ENCODE results near the gene GABRR3.

Gene GABRR3

DNA sequence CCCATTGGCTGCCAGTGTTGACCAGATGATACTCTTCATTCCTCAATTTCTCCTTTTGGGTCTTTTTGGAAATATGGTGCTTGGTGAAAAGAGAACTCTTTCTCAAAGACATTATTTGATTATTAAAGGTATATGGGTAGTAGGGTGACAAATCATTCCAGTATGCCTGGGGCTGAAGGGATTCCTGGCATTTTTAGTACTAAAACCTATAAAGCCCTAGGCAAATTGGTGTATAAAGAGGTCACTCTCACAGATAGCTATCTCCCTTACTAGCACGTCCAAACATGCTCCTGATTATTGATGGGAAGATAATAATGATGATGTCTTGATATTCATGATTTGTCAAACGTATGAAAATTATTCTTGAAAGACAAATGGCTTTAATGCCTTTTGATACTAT lies 1.1 kb downstream of the GABRR3 start:
- DNase-seq (ENCODE audit: low spot score): no peak
- TF ChIP-seq, protein P1, sequence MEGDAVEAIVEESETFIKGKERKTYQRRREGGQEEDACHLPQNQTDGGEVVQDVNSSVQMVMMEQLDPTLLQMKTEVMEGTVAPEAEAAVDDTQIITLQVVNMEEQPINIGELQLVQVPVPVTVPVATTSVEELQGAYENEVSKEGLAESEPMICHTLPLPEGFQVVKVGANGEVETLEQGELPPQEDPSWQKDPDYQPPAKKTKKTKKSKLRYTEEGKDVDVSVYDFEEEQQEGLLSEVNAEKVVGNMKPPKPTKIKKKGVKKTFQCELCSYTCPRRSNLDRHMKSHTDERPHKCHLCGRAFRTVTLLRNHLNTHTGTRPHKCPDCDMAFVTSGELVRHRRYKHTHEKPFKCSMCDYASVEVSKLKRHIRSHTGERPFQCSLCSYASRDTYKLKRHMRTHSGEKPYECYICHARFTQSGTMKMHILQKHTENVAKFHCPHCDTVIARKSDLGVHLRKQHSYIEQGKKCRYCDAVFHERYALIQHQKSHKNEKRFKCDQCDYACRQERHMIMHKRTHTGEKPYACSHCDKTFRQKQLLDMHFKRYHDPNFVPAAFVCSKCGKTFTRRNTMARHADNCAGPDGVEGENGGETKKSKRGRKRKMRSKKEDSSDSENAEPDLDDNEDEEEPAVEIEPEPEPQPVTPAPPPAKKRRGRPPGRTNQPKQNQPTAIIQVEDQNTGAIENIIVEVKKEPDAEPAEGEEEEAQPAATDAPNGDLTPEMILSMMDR (IDR thresholded peaks at IDR 0.05): no peak
- H3K4me3 ChIP-seq: no peak overlapping the region
- H3K27ac ChIP-seq: no peak overlapping the region

DNA sequence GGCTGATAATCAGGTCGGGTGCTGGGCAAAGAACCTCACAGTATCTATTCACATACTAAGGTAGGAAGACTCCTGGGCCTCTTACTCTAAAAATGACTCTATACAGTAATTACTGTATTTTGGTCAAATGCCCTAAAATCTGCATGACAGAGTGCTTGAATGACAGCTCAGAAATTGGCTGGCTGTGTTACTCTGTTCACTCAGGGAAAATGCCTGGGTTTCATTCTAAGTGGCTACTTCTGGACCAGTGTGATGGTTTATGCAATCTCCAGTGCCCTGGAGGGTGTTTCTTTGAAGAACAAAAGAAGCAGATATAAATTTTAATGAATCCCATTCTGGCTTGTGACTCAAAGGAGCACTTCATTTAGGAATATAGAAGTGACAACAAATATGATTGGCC lies 2.2 kb downstream of the GABRR3 start:
- TF ChIP-seq, protein P1 (IDR thresholded peaks at IDR 0.05): no peak
- DNase-seq (ENCODE audit: low spot score): no peak
- Histone ChIP-seq H3K27ac (no peak overlapping the region), H3K4me3 (no peak overlapping the region)

DNA sequence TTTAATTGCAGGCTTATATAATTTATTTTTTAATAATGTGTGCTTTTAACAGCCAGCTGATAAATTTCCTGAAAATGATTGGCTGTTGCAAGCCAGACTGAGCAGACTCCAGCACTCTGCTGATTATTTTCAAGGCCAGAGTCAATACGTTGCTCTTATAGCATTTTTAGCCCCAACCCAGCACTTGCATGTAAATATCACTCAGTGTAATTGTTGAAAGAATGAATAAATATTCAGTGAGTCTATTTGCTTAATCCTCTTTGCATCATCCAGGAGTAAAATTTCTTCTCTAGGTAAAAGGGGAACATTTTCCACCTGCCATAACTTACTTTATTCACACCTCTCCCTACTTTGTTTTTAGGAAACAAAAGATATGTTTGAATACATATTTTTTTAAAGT lies 2.9 kb downstream of the GABRR3 start:
- TF ChIP-seq, protein P1 (IDR thresholded peaks at IDR 0.05): no peak
- H3K27ac ChIP-seq: no peak overlapping the region

DNA sequence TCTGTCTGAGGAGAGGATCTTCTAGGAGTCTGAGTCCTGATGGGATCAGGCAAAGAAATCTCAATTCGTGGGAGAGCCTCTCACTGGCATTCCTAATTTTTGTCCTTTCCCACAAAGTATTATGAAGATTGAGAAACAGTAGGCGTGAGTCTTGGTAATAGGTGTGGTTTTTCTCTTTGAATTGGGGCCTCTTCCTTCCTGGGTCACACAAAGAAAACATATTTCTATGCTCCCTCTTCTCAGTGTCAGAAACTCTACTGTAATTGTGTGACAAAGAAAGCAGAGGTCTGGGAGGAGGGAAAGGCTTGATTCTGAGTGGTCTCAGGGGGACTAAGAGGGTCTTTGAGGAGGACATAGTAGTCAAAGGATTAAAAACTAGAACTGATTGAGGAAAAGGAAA lies 6.0 kb downstream of the GABRR3 start:
- DNase-seq (ENCODE audit: low spot score): no peak
- no peak overlapping the region for H3K4me3 ChIP-seq
- TF ChIP-seq, protein P1 (IDR thresholded peaks at IDR 0.05): no peak
- no peak overlapping the region for H3K27ac ChIP-seq

More for the DNA sequence above, 2.9 kb downstream of the GABRR3 start:
- no peak overlapping the region for H3K4me3 ChIP-seq
- no peak for DNase-seq (ENCODE audit: low spot score)

DNA sequence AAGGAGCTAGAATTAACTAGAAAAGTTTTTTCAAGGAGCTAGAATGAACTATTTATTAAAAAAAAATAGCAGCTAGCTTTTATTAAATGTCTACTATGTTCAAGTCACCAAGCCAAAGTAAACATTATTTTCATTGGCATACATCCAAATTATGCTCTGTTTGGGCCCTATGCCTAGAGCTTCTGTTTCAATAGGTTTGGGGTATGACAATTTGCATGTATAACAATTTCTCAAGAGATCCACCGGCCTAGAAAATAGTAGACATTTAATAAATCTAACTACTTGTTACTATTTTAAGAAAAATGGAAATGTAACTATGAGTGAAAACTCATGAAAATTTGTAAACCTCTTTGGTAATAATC lies 8.0 kb downstream of the GABRR3 start:
- no peak overlapping the region for H3K4me3 ChIP-seq

DNA sequence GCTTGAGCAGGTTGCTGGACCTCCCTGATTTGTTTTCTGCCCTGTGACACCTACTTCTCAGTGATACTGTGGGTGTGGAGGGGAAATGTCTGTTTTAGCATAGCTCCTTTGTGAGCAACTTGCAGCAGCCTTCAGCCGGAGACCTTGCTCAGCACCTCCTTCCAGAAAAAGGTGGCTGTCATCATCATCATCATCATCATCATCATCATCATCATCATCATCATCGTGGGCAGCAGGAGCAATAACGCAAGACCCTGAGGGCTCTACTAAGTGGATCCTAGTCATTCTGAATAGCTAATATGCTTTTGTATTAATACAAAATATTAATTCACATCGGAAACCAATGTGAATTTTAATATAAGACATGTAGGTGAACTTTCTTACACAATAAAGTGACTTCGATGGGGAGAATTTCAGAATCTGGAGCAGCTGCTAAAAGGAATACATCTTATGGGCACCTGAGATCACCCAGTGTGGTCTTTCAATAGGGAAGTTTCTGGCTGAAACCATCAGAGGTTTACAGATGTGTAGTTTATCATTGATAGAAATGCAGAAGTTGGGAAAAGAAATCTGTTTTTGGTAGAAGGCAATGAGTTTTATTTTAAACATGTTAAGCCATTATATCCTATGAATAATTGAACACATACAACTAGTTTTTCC lies 8.6 kb downstream of the GABRR3 start:
- TF ChIP-seq, protein P1 (IDR thresholded peaks at IDR 0.05): no peak
- Histone ChIP-seq H3K4me3 (no peak overlapping the region), H3K27ac (no peak overlapping the region)
- DNase-seq (ENCODE audit: low spot score): no peak

More for the DNA sequence above, 8.0 kb downstream of the GABRR3 start:
- TF ChIP-seq, protein P1 (IDR thresholded peaks at IDR 0.05): no peak
- H3K27ac ChIP-seq: no peak overlapping the region
- DNase-seq (ENCODE audit: low spot score): no peak

DNA sequence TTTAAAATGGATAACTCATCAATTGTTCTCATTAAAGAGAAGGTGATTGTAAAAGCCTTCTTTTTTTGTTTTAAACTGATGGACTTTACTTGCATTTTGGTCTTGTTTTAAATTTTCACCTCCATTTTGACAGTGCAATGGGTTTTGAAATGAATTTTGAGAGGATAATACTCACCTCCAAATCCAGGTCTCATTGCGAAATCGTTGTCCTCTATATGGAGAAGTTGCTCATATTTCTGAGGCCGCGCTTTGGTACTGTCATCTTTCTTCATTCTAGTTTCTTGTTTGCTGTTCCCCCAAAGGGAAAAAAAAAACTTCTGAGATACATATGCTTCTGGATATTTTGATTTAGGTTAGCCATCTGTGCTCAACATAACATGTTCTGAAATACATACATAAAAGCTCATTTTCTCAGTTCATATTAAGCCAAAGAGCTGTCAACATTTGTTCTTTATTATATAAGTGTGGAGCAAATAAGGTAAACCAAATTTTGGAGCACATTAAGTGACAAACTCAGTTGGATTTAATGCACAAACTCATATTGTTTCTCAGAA lies 9.6 kb downstream of the GABRR3 start:
- DNase-seq (ENCODE audit: low spot score): no peak
- Histone ChIP-seq H3K4me3 (no peak overlapping the region), H3K27ac (no peak overlapping the region)
- TF ChIP-seq, protein P1 (IDR thresholded peaks at IDR 0.05): no peak

Measured in coronary artery (tissue), 2 donors.